AG04449 (cell line): ENCODE data around the gene RPN1.

Source experiments
- CTCF ChIA-PET: fragments of 350-600 bp; formaldehyde crosslinking; extraction: SDS; loops from one replicate; lab custom pipeline; 2021; ENCODE audit warnings: antibody characterized with exemption; lab: Yijun Ruan, JAX
- POLR2A ChIA-PET: fragments of 400-600, 350-600 bp; formaldehyde crosslinking; extraction: SDS; loops from one replicate; lab custom pipeline; 2020; ENCODE audit warnings: antibody characterized with exemption, inconsistent platforms; lab: Yijun Ruan, JAX
- DNase-seq: peaks from one replicate; pipeline ENCODE4 v3.0.0-alpha.2; 2010; ENCODE audit warnings: low read depth, low spot score
- H3K4me3 ChIP-seq: 2 replicates; pipeline ENCODE4 v1.5.1; 2011; ENCODE audit warnings: low read depth, mild to moderate bottlenecking, control low read depth, low read length
- CTCF ChIP-seq: IDR thresholded peaks from one replicate; pipeline ENCODE4 v1.5.1; 2011; ENCODE audit warnings: mild to moderate bottlenecking, moderate library complexity, low read length, control low read depth, inconsistent platforms; ENCODE audit not compliant: insufficient read depth; ENCODE audit errors: missing control alignments

Gene RPN1

GRCh38 chr3:128634075-128634611 is 16.5 kb downstream of the RPN1 start:
- ChIA-PET POLR2A (no interaction called here), CTCF (interaction anchor here (0.9 to 2.0 kb wide), 3 partner anchors 12 to 161 kb away, joined by 3 to 6 read pairs (median 3); no protein-coding TSS in a partner anchor)
- no peak for TF ChIP-seq CTCF
- DNase-seq, result no peak
- H3K4me3 ChIP-seq, result no peak overlapping the region

- CTCF ChIA-PET, result interaction anchor here (0.7 to 2.2 kb wide), 6 partner anchors 9 to 213 kb away, joined by 3 to 13 read pairs (median 3); no protein-coding TSS in a partner anchor
- H3K4me3 ChIP-seq, result no peak overlapping the region
- POLR2A ChIA-PET, result no interaction called here
- no peak for DNase-seq
- no peak for TF ChIP-seq CTCF
These were observed 18.3 kb downstream of the RPN1 start for GRCh38 chr3:128632301-128632700.

DNA sequence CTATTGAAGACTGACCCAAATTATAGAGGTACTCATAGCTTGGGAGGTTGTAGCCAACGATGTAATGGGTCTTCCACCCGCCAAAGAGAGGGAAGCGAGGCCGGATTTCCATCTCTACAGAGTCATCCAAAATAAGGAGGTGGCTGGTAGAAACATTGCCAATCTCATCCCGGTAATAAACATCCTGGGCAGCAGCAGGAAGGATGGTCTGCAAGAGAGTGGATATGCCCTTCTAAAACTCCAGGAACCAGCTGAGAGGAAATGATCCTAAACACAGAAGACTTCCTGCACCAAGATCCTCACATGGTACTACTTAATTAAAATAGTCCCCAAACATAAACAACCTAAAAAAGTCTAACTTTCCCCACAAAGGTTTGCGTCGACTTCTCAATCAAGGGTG is 20.7 kb downstream of the RPN1 start:
- no peak overlapping the region for H3K4me3 ChIP-seq
- TF ChIP-seq CTCF, result no peak
- CTCF ChIA-PET, result interaction anchor here (1.5 to 5.9 kb wide), 2 partner anchors 11 to 12 kb away, joined by 3 to 54 read pairs; no protein-coding TSS in a partner anchor
- POLR2A ChIA-PET, result no interaction called here
- no peak for DNase-seq

DNA sequence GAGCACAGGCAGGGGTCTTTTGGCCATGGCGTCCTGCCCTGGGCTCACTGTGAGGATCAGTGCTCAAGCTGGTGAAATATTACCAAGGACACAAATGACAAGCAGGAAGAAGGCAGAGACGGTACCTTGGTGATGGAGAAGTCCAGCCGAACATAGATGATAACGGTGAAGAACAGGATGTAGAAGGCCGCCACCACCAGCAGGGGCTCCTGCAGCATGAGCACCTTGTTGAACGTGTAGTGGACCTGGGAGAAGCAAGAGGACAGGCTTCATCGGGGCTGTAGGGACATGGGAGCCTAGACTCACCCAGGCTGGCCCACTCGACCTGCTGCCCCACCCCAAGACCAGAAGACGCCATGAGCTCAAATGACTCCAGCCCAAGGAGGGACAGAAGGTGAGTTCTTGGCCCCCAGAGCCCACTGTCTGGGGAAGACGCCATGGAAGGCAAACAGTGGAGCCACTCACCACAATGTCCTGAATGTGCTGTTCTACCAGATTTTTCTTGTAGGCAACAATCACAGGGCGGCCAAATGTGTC is 25.1 kb downstream of the RPN1 start:
- POLR2A ChIA-PET, result no interaction called here
- no peak overlapping the region for H3K4me3 ChIP-seq
- no peak for DNase-seq
- CTCF ChIA-PET, result interaction anchor here (0.8 to 5.9 kb wide), 4 partner anchors 8 to 221 kb away, joined by 3 to 54 read pairs (median 4); no protein-coding TSS in a partner anchor
- no peak for TF ChIP-seq CTCF

GRCh38 chr3:128624526-128625138 is 26.0 kb downstream of the RPN1 start:
- no peak for DNase-seq
- no peak for TF ChIP-seq CTCF
- ChIA-PET POLR2A (no interaction called here), CTCF (interaction anchor here (0.9 kb wide), 1 partner anchor 221 kb away, joined by 3 read pairs; no protein-coding TSS in a partner anchor)
- H3K4me3 ChIP-seq, result no peak overlapping the region

- ChIA-PET CTCF (interaction anchor here (0.9 to 1.0 kb wide), 2 partner anchors 8 to 57 kb away, joined by 3 read pairs; no protein-coding TSS in a partner anchor), POLR2A (no interaction called here)
- no peak for DNase-seq
- TF ChIP-seq CTCF, result no peak
- no peak overlapping the region for H3K4me3 ChIP-seq
These were observed 26.8 kb downstream of the RPN1 start for GRCh38 chr3:128623762-128624176.
